ENCODE measurements around the gene FHL1.

DNA sequence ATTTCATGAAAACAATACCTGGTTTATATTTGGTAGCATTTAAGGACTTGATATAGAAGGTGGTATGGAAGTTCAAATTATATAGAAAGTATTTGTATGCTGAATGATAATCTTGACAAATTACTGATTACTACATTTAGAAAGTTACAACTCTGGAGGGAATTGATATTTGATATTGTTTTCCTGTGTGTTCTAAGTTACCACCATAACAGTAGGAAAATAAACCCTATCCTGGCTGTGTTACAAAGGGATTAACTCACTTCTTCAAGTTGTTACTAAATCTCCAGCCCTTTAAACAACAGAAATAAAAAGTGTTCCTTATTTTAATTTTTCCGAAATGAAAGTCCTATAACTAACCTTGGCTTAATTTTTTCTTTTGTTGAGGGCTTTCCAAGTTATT, 36.6 kb downstream of the FHL1 start:
- TF ChIP-seq CTCF (IDR thresholded peaks at IDR 0.05) (no peak), EP300 (IDR thresholded peaks at IDR 0.05) (no peak), POLR2A (IDR thresholded peaks at IDR 0.05) (no peak)

Data from sigmoid colon (tissue), 4 donors.